Superior temporal gyrus (tissue), 1 donor: ENCODE data around the gene C6orf163.
"Not testable (repeated sequence)": the region's sequence is repeated elsewhere in the genome, so short reads cannot be mapped to it uniquely, and the experiment has no call there.

Experiments
- DNase-seq: peaks from one replicate; pipeline ENCODE4 v3.0.0-alpha.2; 2016; ENCODE audit errors: extremely low spot score

C6orf163 gene

GRCh38 chr6:87344731-87345130 lies at the start of gene C6orf163:
Gene C6orf163, plus strand, starts transcription at chr6:87344813. Its CDS starts 287 bp downstream, at chr6:87345100.
- no peak for DNase-seq

GRCh38 chr6:87297119-87297518 lies 47.5 kb upstream of the C6orf163 start:
- DNase-seq: no peak

DNA sequence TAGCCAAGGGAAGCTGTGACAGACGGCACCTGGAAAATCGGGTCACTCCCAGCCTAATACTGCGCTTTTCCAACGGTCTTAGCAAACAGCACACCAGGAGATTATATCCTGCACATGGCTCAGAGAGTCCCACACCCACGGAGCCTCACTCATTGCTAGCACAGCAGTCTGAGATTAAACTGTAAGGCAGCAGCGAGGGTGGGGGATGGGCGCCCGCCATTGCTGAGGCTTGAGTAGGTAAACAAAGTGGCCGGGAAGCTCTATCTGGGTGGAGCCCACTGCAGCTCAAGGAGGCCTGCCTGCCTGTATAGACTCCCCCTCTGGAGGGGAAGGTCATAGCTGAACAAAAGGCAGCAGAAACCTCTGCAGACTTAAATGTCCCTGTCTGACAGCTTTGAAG lies 43.3 kb upstream of the C6orf163 start:
- DNase-seq: not testable (repeated sequence)

GRCh38 chr6:87308970-87309369 lies 35.6 kb upstream of the C6orf163 start:
- DNase-seq: no peak

- DNase-seq: no peak
Measured at GRCh38 chr6:87312860-87313259, 31.8 kb upstream of the C6orf163 start.

- no peak for DNase-seq
Measured at GRCh38 chr6:87315071-87315470, 29.5 kb upstream of the C6orf163 start.

- no peak for DNase-seq
Measured at GRCh38 chr6:87319271-87319987, 25.2 kb upstream of the C6orf163 start.

- DNase-seq: peak; percentile 72
Measured at GRCh38 chr6:87322304-87323212, 22.1 kb upstream of the C6orf163 start, which contains the start of gene SMIM8. Gene SMIM8, plus strand, starts transcription at chr6:87322588. Its CDS starts 14,444 bp downstream, at chr6:87337032.

DNA sequence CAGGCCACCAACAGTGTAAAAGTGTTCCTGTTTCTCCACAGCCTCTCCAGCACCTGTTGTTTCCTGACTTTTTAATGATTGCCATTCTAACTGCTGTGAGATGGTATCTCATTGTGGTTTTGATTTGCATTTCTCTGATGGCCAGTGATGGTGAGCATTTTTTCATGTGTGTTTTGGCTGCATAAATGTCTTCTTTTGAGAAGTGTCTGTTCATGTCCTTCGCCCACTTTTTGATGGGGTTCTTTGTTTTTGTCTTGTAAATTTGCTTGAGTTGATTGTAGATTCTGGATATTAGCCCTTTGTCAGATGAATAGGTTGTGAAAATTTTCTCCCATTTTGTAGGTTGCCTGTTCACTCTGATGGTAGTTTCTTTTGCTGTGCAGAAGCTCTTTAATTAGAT lies 20.7 kb upstream of the C6orf163 start:
- DNase-seq: not testable (repeated sequence)

- no peak for DNase-seq
Measured at GRCh38 chr6:87330961-87331360, 13.7 kb upstream of the C6orf163 start.

GRCh38 chr6:87333033-87333432 lies 11.6 kb upstream of the C6orf163 start:
- DNase-seq: no peak

- DNase-seq: no peak
Measured at GRCh38 chr6:87333591-87334181, 10.9 kb upstream of the C6orf163 start.

DNA sequence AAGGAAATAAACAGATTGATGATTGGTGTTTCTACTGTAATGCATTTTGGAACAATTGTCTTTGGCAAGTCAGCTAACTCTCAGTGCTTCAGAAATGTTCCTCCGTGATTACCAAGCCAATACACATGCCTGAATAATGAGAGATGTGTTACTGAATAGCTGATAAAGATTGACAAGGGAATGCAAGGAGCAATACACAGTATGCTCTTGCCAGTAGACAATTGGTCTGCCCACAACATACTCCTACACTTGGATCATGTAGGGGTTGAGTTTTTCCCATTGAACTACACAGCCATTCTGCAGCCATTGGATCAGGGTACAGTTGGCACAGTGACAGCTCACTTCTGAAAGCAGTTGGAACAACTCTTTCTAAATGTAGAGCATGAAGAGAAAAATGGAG lies 9.9 kb upstream of the C6orf163 start:
- no peak for DNase-seq

DNA sequence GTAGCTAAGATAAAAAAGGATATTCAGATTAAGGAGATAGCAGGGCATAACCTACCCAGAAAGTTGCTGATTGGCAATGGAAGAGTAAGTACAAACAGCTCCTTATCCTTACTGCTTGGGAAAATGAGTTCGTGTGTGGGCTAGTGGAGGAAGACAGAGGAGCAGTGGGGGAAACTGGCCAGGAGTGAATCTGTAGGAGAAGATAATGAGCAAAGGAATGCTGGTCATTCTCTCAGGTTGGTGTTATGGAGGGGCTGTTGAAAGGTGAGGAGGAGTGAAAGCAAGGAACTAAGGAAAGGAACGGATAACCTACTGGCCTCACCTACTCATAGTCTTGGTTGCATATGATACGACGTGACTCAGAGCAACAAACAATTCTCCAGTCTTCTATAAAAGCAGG lies 8.2 kb upstream of the C6orf163 start:
- no peak for DNase-seq

DNA sequence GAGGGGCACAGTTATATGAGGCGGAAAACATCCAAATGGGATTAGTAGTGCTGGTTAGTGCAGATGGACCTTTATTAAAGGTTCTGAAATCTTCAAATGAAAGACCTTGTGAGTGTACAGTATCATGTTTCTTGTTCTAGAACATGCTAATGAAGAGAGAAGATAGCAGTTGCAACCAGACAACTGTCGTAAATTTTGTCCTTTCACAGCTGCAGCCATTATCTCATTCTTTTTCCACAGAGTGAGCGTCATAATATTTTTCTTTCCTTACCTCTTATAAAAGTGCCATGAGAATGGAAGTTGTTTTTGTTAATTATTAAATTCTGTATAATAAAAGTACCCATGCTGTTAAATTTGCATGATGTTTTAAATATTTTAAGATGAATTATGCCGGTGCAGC lies 4.4 kb upstream of the C6orf163 start:
- DNase-seq: no peak

DNA sequence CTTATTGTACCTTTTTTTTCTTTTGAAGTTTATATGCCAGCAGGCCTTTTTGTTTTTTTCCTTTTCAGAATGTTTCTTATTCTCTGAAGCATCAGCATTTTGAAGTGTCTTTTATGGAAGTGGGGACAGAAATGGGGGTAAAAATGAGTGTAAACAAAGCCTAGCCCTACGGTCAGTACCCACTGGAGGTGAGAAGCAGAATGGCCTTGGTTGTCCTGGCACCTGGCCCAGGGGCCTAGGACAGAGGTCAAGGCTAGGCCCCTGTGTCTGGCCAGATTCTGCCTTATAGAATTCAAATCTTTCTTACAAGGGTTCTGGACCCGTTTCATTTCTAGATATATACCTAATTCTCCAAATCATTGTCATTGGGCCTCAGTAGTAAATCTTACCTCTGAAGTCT lies 3.5 kb upstream of the C6orf163 start:
- DNase-seq: no peak

GRCh38 chr6:87341899-87342298 lies 2.7 kb upstream of the C6orf163 start:
- no peak for DNase-seq

DNA sequence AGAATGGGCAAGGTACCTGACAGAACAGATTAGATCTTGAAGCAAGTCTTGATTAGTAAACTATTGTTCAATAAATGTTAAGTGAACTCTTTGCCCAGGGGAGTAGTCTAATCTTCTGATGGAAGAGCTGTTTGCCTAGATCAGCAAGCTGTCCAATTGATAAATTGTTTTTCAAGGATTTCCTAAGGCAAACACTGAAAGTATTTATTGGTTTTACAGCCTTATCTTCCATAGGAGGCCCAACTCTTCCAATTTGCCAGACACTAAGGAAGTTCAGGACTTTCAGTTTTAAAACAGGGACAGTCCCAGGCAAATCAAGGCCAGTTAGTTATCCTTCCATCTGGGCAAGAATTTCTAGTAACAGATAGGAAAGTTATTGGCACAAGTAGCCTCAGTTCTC lies 1.8 kb upstream of the C6orf163 start:
- no peak for DNase-seq

- DNase-seq: no peak
Measured at GRCh38 chr6:87346700-87347099, 2.1 kb downstream of the C6orf163 start.

DNA sequence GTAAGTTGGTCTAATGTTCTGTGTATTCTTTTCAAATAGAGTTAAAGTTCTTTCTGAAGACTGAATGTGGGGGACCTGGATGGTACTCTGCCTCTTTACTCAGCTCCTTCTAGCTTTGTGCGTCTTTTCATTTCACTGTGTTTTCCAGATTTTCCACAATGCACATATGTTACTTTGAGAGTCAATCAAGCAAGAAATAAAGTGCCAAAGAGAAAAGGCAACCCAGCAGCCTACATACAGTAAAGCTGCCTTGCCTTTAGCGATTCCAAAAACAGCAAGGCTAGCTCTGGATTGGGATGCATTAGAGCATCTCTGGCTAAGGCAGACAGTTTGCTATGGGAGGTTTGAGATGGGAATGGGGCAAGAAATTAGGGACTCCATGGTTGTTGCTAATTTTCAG lies 5.3 kb downstream of the C6orf163 start:
- no peak for DNase-seq

- DNase-seq: no peak
Measured at GRCh38 chr6:87350516-87350915, 5.9 kb downstream of the C6orf163 start.

- no peak for DNase-seq
Measured at GRCh38 chr6:87351583-87351982, 7.0 kb downstream of the C6orf163 start.
